Kidney epithelial cell (primary cell): Measurements from ENCODE around the gene CKAP5. TPM values are rescaled to one million over a fixed set of nuclear protein-coding genes. Genes with fewer than 3 reads are reported as not detected.

Experiments
- DNase-seq: peaks from one replicate; pipeline ENCODE4 v3.0.0-alpha.2; 2010; ENCODE audit warnings: low read depth
- H3K27me3 ChIP-seq: 2 replicates; pipeline ENCODE4 v1.6.0; 2011; ENCODE audit warnings: low read length; ENCODE audit not compliant: control insufficient read depth, insufficient read depth
- H3K36me3 ChIP-seq: 2 replicates; pipeline ENCODE4 v1.5.1; 2011; ENCODE audit warnings: low read length; ENCODE audit not compliant: control insufficient read depth, insufficient read depth
- H3K4me3 ChIP-seq: 2 replicates; pipeline ENCODE4 v1.5.1; 2011; ENCODE audit warnings: low read depth, mild to moderate bottlenecking, control low read depth, low read length
- CTCF ChIP-seq: IDR thresholded peaks from 2 replicates; pipeline ENCODE4 v1.5.1; 2011; ENCODE audit warnings: mild to moderate bottlenecking, moderate library complexity, low read length, control low read depth, inconsistent platforms; ENCODE audit not compliant: insufficient read depth, poor library complexity, severe bottlenecking
- total RNA-seq: library from RNA; depleted of rRNA; stranded (reverse); fragments of >200 nt; gene quantifications from 2 replicates; pipeline ENCODE4 v1.2.3, GENCODE V29; 2015

The CKAP5 gene
- total RNA-seq, 1 donor from 2014 or later, result 44.6 TPM

- Histone ChIP-seq H3K27me3 (no peaks in the 10 kb centered on the region), H3K36me3 (peaks cover 2% of the 10 kb centered on the region), H3K4me3 (no peak overlapping the region)
- no peak for DNase-seq
- TF ChIP-seq CTCF, result no peak
Observed at GRCh38 chr11:46860218-46860617, 14.1 kb upstream of the CKAP5 start.

GRCh38 chr11:46858920-46859546 is 13.0 kb upstream of the CKAP5 start:
- Histone ChIP-seq H3K36me3 (peaks cover 2% of the 10 kb centered on the region), H3K27me3 (no peaks in the 10 kb centered on the region), H3K4me3 (no peak overlapping the region)
- no peak for DNase-seq
- no peak for TF ChIP-seq CTCF

GRCh38 chr11:46857666-46858065 is 11.6 kb upstream of the CKAP5 start:
- no peak for TF ChIP-seq CTCF
- Histone ChIP-seq H3K36me3 (peaks cover 2% of the 10 kb centered on the region), H3K4me3 (no peak overlapping the region), H3K27me3 (no peaks in the 10 kb centered on the region)
- no peak for DNase-seq

GRCh38 chr11:46856605-46857343 is 10.7 kb upstream of the CKAP5 start:
- Histone ChIP-seq H3K27me3 (no peaks in the 10 kb centered on the region), H3K36me3 (peaks cover 2% of the 10 kb centered on the region), H3K4me3 (no peak overlapping the region)
- no peak for DNase-seq
- TF ChIP-seq CTCF, result no peak

- TF ChIP-seq CTCF, result no peak
- DNase-seq, result no peak
- no peak overlapping the region for H3K4me3 ChIP-seq
- H3K36me3 ChIP-seq, result peaks cover 2% of the 10 kb centered on the region
- H3K27me3 ChIP-seq, result no peaks in the 10 kb centered on the region
Observed at GRCh38 chr11:46855863-46856262, 9.8 kb upstream of the CKAP5 start.
